Activated CD8-positive, alpha-beta memory T cell treated with anti-CD3 and anti-CD28 coated beads, Interleukin-2, amount 10 ng/mL, durations not matched to agents 7 days and 5 days (primary cell): Measurements from ENCODE around the gene PHLDB2. TPM values are rescaled to one million over a fixed set of nuclear protein-coding genes. Genes with fewer than 3 reads are reported as not detected.

Experiments used
- ATAC-seq: fragments of 150-1000 bp; cut with Tn5 transposase; one replicate; pipeline ENCODE4 v1.10.0; 2021; ENCODE audit warnings: moderate library complexity
- CTCF ChIA-PET: fragments of 350-600 bp; sonication (Branson Sonifier 250); formaldehyde crosslinking; loops from one replicate; lab custom pipeline; 2021; ENCODE audit warnings: antibody characterized with exemption; lab: Charles Lee
- DNase-seq: peaks from one replicate; pipeline ENCODE4 v3.0.0-alpha.2; 2020
- H3K27ac Mint-ChIP-seq: one replicate; pipeline ENCODE4 v1.8.0; 2021; ENCODE audit warnings: mild to moderate bottlenecking, mixed read lengths
- H3K27me3 Mint-ChIP-seq: one replicate; pipeline ENCODE4 v1.8.0; 2021; ENCODE audit warnings: mixed read lengths
- H3K36me3 Mint-ChIP-seq: one replicate; pipeline ENCODE4 v1.8.0; 2021; ENCODE audit warnings: mild to moderate bottlenecking, mixed read lengths
- H3K4me1 Mint-ChIP-seq: one replicate; pipeline ENCODE4 v1.8.0; 2021; ENCODE audit warnings: mixed read lengths
- H3K4me3 Mint-ChIP-seq: one replicate; pipeline ENCODE4 v1.8.0; 2021; ENCODE audit warnings: mild to moderate bottlenecking, moderate library complexity, mixed read lengths
- H3K9me3 Mint-ChIP-seq: one replicate; pipeline ENCODE4 v1.8.0; 2022; ENCODE audit warnings: low read depth, mixed read lengths
- total RNA-seq, 2 experiments: library from RNA; stranded (reverse); gene quantifications; one replicate each; pipeline ENCODE4 v1.2.3, GENCODE V29; 2021

Gene PHLDB2
- total RNA-seq, 2 experiments from 2014 or later = 4.4 to 4.8 TPM

DNA sequence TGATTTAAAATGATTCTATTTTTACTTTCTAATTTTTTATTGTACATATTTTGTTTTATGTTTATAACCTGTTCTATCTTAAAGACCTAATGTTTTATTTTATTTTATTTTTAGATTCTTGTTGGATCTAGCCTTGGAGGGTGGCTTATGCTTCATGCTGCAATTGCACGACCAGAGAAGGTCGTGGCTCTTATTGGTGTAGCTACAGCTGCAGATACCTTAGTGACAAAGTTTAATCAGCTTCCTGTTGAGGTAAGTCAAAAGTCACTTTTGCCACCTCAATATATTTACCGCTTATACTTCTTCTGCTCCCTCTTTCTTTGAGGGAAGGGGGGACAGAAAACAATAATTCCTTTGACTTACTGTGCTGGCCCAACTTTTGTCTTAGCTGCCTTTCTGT, 127.7 kb downstream of the PHLDB2 start:
- Mint-ChIP-seq H3K9me3 (no peaks in the 10 kb centered on the region), H3K27ac (peak overlapping the region; percentile 54), H3K36me3 (peaks cover 56% of the 10 kb centered on the region), H3K4me3 (no peak overlapping the region), H3K27me3 (no peaks in the 10 kb centered on the region), H3K4me1 (peaks cover 50% of the 10 kb centered on the region)
- ATAC-seq = no peak
- CTCF ChIA-PET = interaction anchor here (1.2 to 1.4 kb wide), 2 partner anchors 26 to 57 kb away, joined by 3 to 12 read pairs; no protein-coding TSS in a partner anchor
- no peak for DNase-seq

- no peaks in the 10 kb centered on the region for H3K9me3 Mint-ChIP-seq
- DNase-seq (no peak), ATAC-seq (peak; percentile 80)
- no peaks in the 10 kb centered on the region for H3K27me3 Mint-ChIP-seq
- H3K36me3 Mint-ChIP-seq = peaks cover 48% of the 10 kb centered on the region
- no peak overlapping the region for H3K4me3 Mint-ChIP-seq
- H3K27ac Mint-ChIP-seq = no peak overlapping the region
- peaks cover 33% of the 10 kb centered on the region for H3K4me1 Mint-ChIP-seq
- CTCF ChIA-PET = interaction anchor here (0.7 to 5.1 kb wide), 18 partner anchors 8 to 322 kb away, joined by 3 to 73 read pairs (median 6); partner anchors contain the start of genes ABHD10 and TAGLN3
Observed at GRCh38 chr3:111989061-111989678, 130.1 kb downstream of the PHLDB2 start.

- Mint-ChIP-seq H3K4me1 (peaks cover 6% of the 10 kb centered on the region), H3K36me3 (peaks cover 30% of the 10 kb centered on the region), H3K27me3 (no peaks in the 10 kb centered on the region), H3K4me3 (no peak overlapping the region), H3K27ac (no peak overlapping the region), H3K9me3 (no peaks in the 10 kb centered on the region)
- DNase-seq (no peak), ATAC-seq (no peak)
- CTCF ChIA-PET = interaction anchor here (1.8 to 3.1 kb wide), 3 partner anchors 14 to 51 kb away, joined by 7 to 11 read pairs (median 8); no protein-coding TSS in a partner anchor
Observed at GRCh38 chr3:111993038-111993437, 134.0 kb downstream of the PHLDB2 start.

- peaks cover 22% of the 10 kb centered on the region for H3K4me1 Mint-ChIP-seq
- ATAC-seq = no peak
- H3K27me3 Mint-ChIP-seq = no peaks in the 10 kb centered on the region
Observed at GRCh38 chr3:111998636-111999483, 139.8 kb downstream of the PHLDB2 start, which contains the start of gene TAGLN3. TAGLN3 (plus strand) TSS chr3:111998922; CDS start chr3:111999423, 501 bp downstream.

GRCh38 chr3:111999484-112000324, 140.6 kb downstream of the PHLDB2 start:
- ATAC-seq (no peak), DNase-seq (no peak)
- peaks cover 4% of the 10 kb centered on the region for H3K36me3 Mint-ChIP-seq
- CTCF ChIA-PET = interaction anchor here (1.5 to 6.3 kb wide), 4 partner anchors 11 to 32 kb away, joined by 3 to 45 read pairs (median 12); partner anchors contain the start of gene ABHD10
- peaks cover 25% of the 10 kb centered on the region for H3K4me1 Mint-ChIP-seq
- no peak overlapping the region for H3K4me3 Mint-ChIP-seq
- H3K27ac Mint-ChIP-seq = no peak overlapping the region
- no peaks in the 10 kb centered on the region for H3K9me3 Mint-ChIP-seq
- no peaks in the 10 kb centered on the region for H3K27me3 Mint-ChIP-seq

More at GRCh38 chr3:111998636-111999483, 139.8 kb downstream of the PHLDB2 start, which contains the start of gene TAGLN3:
- DNase-seq = no peak
- Mint-ChIP-seq H3K4me3 (peak within 1 kb of the TSS; percentile 42), H3K36me3 (peaks cover 4% of the 10 kb centered on the region), H3K27ac (no peak within 1 kb of the TSS), H3K9me3 (no peaks in the 10 kb centered on the region)
- CTCF ChIA-PET = interaction anchor here (2.4 to 6.3 kb wide), 4 partner anchors 10 to 31 kb away, joined by 5 to 45 read pairs (median 17); no protein-coding TSS in a partner anchor

DNA sequence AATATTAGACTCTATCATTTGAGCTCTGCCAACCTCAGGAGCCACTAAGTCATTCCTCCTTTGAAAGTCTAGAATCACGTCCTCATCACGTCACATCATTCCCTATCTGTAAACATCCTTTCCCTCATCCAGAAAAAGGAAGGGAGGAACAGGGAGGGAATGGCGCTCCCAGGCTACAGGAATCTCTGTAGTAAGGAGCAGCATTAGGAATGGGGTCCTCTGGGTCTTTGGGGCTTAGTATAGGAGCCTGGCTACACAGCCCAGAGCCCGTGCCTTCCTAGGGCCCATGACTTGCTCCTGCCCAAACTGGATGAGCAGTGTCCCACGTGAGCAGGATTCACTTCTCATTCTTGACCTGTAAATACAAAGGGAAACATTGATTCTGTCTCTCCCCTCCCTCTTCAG, 141.3 kb downstream of the PHLDB2 start:
- H3K4me3 Mint-ChIP-seq = no peak overlapping the region
- H3K9me3 Mint-ChIP-seq = no peaks in the 10 kb centered on the region
- H3K4me1 Mint-ChIP-seq = peaks cover 31% of the 10 kb centered on the region
- no peaks in the 10 kb centered on the region for H3K27me3 Mint-ChIP-seq
- H3K36me3 Mint-ChIP-seq = peaks cover 2% of the 10 kb centered on the region
- CTCF ChIA-PET = interaction anchor here (1.5 to 6.3 kb wide), 4 partner anchors 11 to 33 kb away, joined by 3 to 45 read pairs (median 12); partner anchors contain the start of gene ABHD10
- no peak overlapping the region for H3K27ac Mint-ChIP-seq
- ATAC-seq (no peak), DNase-seq (no peak)

- Mint-ChIP-seq H3K36me3 (peaks cover 2% of the 10 kb centered on the region), H3K4me1 (peaks cover 31% of the 10 kb centered on the region), H3K4me3 (no peak overlapping the region), H3K27me3 (no peaks in the 10 kb centered on the region), H3K9me3 (no peaks in the 10 kb centered on the region), H3K27ac (no peak overlapping the region)
- DNase-seq (no peak), ATAC-seq (no peak)
- CTCF ChIA-PET = interaction anchor here (1.5 to 6.3 kb wide), 3 partner anchors 12 to 33 kb away, joined by 3 to 45 read pairs (median 5); partner anchors contain the start of gene ABHD10
Observed at GRCh38 chr3:112000966-112001365, 141.9 kb downstream of the PHLDB2 start.

DNA sequence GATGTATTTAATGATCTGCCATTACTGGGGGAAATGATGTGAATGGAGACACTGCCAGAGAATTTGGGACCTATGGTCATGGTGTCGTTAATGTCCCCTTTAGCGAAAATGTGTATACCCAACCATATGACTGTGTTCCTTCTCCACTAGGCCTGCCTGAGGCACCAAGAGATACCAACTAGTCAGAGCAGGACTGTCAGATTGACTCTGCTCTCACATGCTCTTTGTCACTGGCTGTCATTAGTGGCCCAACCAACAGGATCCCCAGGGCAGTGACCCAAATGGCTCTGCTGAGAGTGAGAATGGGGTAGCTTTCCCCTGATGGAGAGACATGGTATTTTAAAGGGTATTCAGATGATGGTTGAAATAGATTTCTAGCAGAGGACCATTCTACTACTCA, 142.5 kb downstream of the PHLDB2 start:
- no peak overlapping the region for H3K27ac Mint-ChIP-seq
- peaks cover 2% of the 10 kb centered on the region for H3K36me3 Mint-ChIP-seq
- peaks cover 31% of the 10 kb centered on the region for H3K4me1 Mint-ChIP-seq
- DNase-seq (no peak), ATAC-seq (no peak)
- H3K4me3 Mint-ChIP-seq = no peak overlapping the region
- CTCF ChIA-PET = interaction anchor here (1.5 to 6.3 kb wide), 4 partner anchors 11 to 34 kb away, joined by 3 to 45 read pairs (median 14); partner anchors contain the start of gene ABHD10
- no peaks in the 10 kb centered on the region for H3K9me3 Mint-ChIP-seq
- H3K27me3 Mint-ChIP-seq = no peaks in the 10 kb centered on the region

DNA sequence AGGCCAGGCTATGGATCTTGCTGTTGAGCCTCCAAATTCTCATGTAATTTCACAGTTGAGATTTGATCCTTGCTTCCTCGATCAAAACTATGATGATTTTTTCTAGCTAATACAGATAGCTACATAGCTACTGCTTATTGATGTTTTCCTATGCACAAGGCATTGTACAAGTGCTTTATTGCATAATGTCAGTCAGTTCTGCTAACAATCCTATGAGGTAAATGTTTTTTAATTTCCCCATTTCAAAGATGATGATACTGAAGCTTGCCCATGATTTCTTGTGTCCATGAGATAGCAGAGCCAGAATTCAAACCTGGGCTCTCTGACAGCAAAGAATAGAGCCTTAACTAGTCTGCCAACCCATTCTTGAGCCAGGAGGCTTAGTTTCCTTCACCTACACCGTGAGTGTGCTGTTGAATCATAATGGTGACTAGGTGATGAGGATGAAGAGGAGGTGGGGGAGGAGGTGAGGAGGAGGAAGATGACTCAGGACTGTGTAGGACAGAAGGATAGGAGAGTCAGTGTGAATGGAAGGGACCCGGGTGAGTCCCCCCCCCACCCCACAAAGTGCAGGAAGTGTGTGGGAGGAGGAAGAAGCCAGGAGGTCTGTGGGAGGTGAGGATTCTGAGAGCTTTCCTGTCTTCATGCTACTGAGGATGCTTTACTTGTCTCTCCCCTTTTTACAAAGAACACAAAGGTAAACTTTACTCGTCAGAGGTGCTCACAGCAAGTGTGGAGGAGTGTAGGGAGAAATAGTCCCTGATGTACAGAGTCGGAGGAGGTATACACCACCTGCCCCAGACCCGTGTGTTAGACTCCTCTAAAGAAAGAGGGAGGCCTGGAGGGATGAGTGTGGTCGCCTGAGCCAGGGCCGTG, 143.3 kb downstream of the PHLDB2 start:
- ATAC-seq (peak; percentile 60), DNase-seq (no peak)
- peak overlapping the region; percentile 30 for H3K27ac Mint-ChIP-seq
- H3K4me1 Mint-ChIP-seq = peaks cover 31% of the 10 kb centered on the region
- CTCF ChIA-PET = interaction anchor here (0.7 to 6.3 kb wide), 5 partner anchors 11 to 288 kb away, joined by 3 to 45 read pairs (median 3); no protein-coding TSS in a partner anchor
- H3K9me3 Mint-ChIP-seq = no peaks in the 10 kb centered on the region
- H3K4me3 Mint-ChIP-seq = no peak overlapping the region
- no peaks in the 10 kb centered on the region for H3K27me3 Mint-ChIP-seq
- H3K36me3 Mint-ChIP-seq = peaks cover under 1% of the 10 kb centered on the region

DNA sequence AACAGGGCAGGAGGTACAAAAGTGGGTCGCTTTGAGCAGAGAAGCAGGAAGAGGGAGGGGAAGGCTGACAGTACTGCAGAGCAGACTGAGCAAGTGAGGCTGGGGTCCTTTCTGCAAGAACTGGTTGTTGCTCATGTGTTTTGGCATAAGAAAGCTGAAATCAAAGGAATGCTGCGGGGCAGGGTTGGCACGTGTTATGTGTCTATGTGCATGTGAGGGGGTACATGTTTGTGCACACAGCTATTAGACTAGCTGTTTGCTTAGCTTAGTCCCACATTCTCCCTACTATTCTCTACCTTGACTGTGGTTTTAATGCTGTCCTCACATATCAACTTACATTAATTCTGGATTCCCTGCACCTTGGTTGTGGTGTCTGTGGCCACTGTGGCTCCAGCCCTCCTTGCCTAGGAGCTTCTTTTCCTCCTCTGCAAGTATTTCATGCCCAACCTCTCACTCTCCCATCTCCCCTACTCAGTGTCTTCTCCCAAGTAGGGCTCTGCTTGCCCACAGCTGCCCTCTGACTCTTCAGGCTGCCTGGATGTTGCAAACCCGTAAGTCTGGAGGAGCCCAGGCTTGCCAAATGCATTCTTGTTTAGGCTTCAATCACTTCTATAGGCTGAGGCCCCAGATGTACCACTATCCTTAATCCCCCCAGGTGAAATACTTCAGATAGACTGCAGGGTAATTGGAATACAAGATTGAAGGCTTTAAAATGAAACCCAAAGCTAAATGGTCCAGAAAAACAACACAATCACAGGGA, 144.4 kb downstream of the PHLDB2 start:
- H3K4me1 Mint-ChIP-seq = peaks cover 30% of the 10 kb centered on the region
- DNase-seq (no peak), ATAC-seq (no peak)
- no peaks in the 10 kb centered on the region for H3K27me3 Mint-ChIP-seq
- CTCF ChIA-PET = interaction anchor here (0.7 to 6.3 kb wide), 7 partner anchors 8 to 289 kb away, joined by 3 to 45 read pairs (median 3); no protein-coding TSS in a partner anchor
- no peaks in the 10 kb centered on the region for H3K9me3 Mint-ChIP-seq
- no peaks in the 10 kb centered on the region for H3K36me3 Mint-ChIP-seq
- H3K4me3 Mint-ChIP-seq = no peak overlapping the region
- no peak overlapping the region for H3K27ac Mint-ChIP-seq

GRCh38 chr3:112004187-112004586, 145.1 kb downstream of the PHLDB2 start:
- H3K4me3 Mint-ChIP-seq = no peak overlapping the region
- no peaks in the 10 kb centered on the region for H3K36me3 Mint-ChIP-seq
- DNase-seq (no peak), ATAC-seq (no peak)
- CTCF ChIA-PET = interaction anchor here (1.3 to 6.3 kb wide), 5 partner anchors 9 to 290 kb away, joined by 3 to 45 read pairs (median 3); no protein-coding TSS in a partner anchor
- H3K27me3 Mint-ChIP-seq = no peaks in the 10 kb centered on the region
- no peaks in the 10 kb centered on the region for H3K9me3 Mint-ChIP-seq
- no peak overlapping the region for H3K27ac Mint-ChIP-seq
- peaks cover 28% of the 10 kb centered on the region for H3K4me1 Mint-ChIP-seq
